Esophagus squamous epithelium (tissue), 5 donors: ENCODE measurements around the gene CLIC6. TPM values are rescaled to one million over a fixed set of nuclear protein-coding genes. Genes with fewer than 3 reads are reported as not detected.
"Not testable (repeated sequence)": the region's sequence is repeated elsewhere in the genome, so short reads cannot be mapped to it uniquely, and the experiment has no call there.

ENCODE experiments used
- DNase-seq: peaks from one replicate; lab custom pipeline; 2025; lab: John Stamatoyannopoulos, UW
- H3K27ac ChIP-seq, 4 donors: fragments of 200-600 bp; sonication (generic); one replicate each; pipeline ENCODE4 v1.5.1; 2016 to 2019; ENCODE audit warnings: mild to moderate bottlenecking in 1 of 4
- H3K27me3 ChIP-seq, 4 donors: fragments of 200-600 bp; sonication (generic); 1 replicate in 3 of 4; 2 replicates in 1 of 4; pipeline versions ENCODE4 v1.5.1 to v1.6.0; 2017 to 2021; ENCODE audit warnings: antibody characterized with exemption in 1 of 4
- H3K36me3 ChIP-seq, 3 donors: fragments of 200-600 bp; sonication (generic); one replicate each; pipeline ENCODE4 v1.5.1; 2016 to 2019
- H3K4me1 ChIP-seq, 3 donors: fragments of 200-600 bp; sonication (generic); one replicate each; pipeline ENCODE4 v1.5.1; 2017 to 2019
- H3K4me3 ChIP-seq, 4 donors: fragments of 200-600 bp; sonication (generic); 1 replicate in 3 of 4; 2 replicates in 1 of 4; pipeline ENCODE4 v1.5.1; 2016 to 2019; ENCODE audit warnings: mild to moderate bottlenecking in 2 of 4, moderate library complexity in 1 of 4
- H3K9me3 ChIP-seq, 3 donors: fragments of 200-600 bp; sonication (generic); one replicate each; pipeline ENCODE4 v1.5.1; 2016 to 2019
- POLR2A ChIP-seq, 4 donors: fragments of 450-650 bp; IDR thresholded peaks; one replicate each; pipeline ENCODE4 v1.6.1; 2017; ENCODE audit warnings: antibody characterized with exemption in 4 of 4, mild to moderate bottlenecking in 4 of 4, moderate library complexity in 3 of 4
- WGBS, 2 donors: methylation state at CpG; one replicate each; pipeline ENCODE4 v1.1.5; 2018; 5-methylcytosine and 5-hydroxymethylcytosine counted together
- intact Hi-C: fragments of 100-400 bp; cut with DNase I; formaldehyde crosslinking; loops from one replicate; pipeline ENCODE4 v1.15.0; 2022
- total RNA-seq, 4 donors: library from RNA; depleted of rRNA; stranded (reverse); fragments of >200 nt; gene quantifications; one replicate each; pipeline ENCODE4 v1.1.0, GENCODE V29; 2016
- TF ChIP-seq, protein P1 (sequence below), 6 experiments: fragments of 450-650 bp in 4 of 6; fragments of 200-600 bp in 2 of 6; sonication (generic) in 2 of 6; IDR thresholded peaks; one replicate each; pipeline ENCODE4 v1.5.1; 2016 to 2019; ENCODE audit warnings: antibody characterized with exemption in 6 of 6, mild to moderate bottlenecking in 4 of 6, moderate library complexity in 4 of 6
- donor health status: DM: yes; HTN: yes; CAD: no.

Gene CLIC6
- total RNA-seq, 4 donors from 2014 or later = 0.83 to 3.8 (median 2.0) TPM

DNA sequence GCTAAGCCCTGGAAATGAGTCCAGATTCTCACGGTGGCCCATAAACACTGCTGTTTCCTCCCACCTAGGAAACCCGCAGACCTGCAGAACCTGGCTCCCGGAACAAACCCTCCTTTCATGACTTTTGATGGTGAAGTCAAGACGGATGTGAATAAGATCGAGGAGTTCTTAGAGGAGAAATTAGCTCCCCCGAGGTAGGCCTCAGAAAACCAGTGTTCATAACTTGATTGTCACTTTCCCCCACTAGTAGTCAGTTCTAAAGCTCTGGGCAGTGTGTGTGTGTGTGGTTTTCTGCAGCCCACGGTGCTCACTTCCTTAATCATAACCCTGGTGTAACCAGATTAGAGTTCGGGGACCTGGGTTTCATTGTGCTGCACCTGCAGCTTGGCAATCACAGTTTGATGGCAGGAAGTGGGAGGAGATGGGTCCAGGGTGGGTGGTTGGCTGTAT is 39.1 kb downstream of the CLIC6 start:
- Histone ChIP-seq H3K4me3 (no peak overlapping the region), H3K36me3 (no peaks in the 10 kb centered on the region), H3K9me3 (no peaks in the 10 kb centered on the region), H3K4me1 (peaks cover 0 to 24% (median 4%) of the 10 kb centered on the region in 3 donors), H3K27me3 (peaks cover 0 to 22% (median 0%) of the 10 kb centered on the region in 4 donors), H3K27ac (no peak overlapping the region)
- intact Hi-C loops = no loop called here
- WGBS, 2 donors = 70 to 82% methylated on average over 7 to 8 of the region's 8 CpGs
- no peak for DNase-seq
- TF ChIP-seq, protein P1, sequence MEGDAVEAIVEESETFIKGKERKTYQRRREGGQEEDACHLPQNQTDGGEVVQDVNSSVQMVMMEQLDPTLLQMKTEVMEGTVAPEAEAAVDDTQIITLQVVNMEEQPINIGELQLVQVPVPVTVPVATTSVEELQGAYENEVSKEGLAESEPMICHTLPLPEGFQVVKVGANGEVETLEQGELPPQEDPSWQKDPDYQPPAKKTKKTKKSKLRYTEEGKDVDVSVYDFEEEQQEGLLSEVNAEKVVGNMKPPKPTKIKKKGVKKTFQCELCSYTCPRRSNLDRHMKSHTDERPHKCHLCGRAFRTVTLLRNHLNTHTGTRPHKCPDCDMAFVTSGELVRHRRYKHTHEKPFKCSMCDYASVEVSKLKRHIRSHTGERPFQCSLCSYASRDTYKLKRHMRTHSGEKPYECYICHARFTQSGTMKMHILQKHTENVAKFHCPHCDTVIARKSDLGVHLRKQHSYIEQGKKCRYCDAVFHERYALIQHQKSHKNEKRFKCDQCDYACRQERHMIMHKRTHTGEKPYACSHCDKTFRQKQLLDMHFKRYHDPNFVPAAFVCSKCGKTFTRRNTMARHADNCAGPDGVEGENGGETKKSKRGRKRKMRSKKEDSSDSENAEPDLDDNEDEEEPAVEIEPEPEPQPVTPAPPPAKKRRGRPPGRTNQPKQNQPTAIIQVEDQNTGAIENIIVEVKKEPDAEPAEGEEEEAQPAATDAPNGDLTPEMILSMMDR (IDR thresholded peaks at IDR 0.05) = no peak
- TF ChIP-seq POLR2A (IDR thresholded peaks at IDR 0.05) = no peak

DNA sequence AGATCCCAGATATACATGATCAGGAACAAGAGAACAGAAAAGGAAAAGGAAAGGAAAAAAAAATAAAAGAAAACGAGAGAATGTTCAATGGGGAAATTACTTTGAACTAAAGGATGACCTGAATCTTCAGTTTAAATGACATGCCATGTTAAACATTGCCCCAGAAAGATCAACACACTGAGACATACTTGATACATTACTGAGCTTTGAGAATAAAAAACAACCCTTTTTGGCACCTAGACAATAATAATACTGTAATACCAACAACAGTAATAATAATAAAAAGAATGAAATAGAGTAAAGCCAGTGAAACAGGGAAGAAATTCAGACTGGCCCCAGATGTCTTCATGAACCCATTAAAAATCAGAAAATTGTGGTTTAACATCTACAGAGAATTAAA is 44.8 kb downstream of the CLIC6 start:
- no peak for TF ChIP-seq POLR2A (IDR thresholded peaks at IDR 0.05)
- TF ChIP-seq, protein P1 (IDR thresholded peaks at IDR 0.05) = no peak
- Histone ChIP-seq H3K4me3 (no peak overlapping the region), H3K36me3 (no peaks in the 10 kb centered on the region), H3K9me3 (no peaks in the 10 kb centered on the region), H3K27ac (no peak overlapping the region), H3K4me1 (peaks cover 0 to 4% (median 0%) of the 10 kb centered on the region in 3 donors), H3K27me3 (peaks cover 0 to 26% (median 0%) of the 10 kb centered on the region in 4 donors)
- intact Hi-C loops = no loop called here
- DNase-seq = no peak
- 55 to 77% methylated on average over 1 of the region's 1 CpG for WGBS, 2 donors

DNA sequence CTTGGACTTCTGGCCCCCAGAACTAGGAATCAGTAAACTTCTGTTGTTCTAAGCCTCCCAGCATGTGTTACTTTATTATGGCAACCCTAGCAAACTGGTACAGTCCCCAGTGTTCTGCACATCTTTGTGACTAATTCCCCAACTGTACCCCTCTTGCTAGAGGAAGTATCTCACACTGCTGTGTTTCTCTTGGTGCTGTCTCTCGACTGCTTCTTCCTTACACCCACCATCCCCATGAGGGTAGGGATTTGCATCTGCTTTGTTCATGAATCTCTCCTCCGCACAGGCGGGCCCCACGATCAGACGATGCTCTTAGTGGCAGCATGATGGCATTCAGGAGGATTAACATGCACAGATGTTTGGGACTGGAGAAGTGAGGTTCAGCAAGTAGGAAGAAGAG is 46.7 kb downstream of the CLIC6 start:
- peaks cover 0 to 1% (median 0%) of the 10 kb centered on the region in 3 donors for H3K4me1 ChIP-seq
- no peak overlapping the region for H3K4me3 ChIP-seq
- peaks cover 0 to 23% (median 0%) of the 10 kb centered on the region in 4 donors for H3K27me3 ChIP-seq
- no peaks in the 10 kb centered on the region for H3K36me3 ChIP-seq
- H3K27ac ChIP-seq = no peak overlapping the region
- WGBS, 2 donors = 58 to 89% methylated on average over 1 to 5 of the region's 5 CpGs
- no peaks in the 10 kb centered on the region for H3K9me3 ChIP-seq
- intact Hi-C loops = no loop called here
- no peak for DNase-seq
- TF ChIP-seq POLR2A (IDR thresholded peaks at IDR 0.05) = no peak
- TF ChIP-seq, protein P1 (IDR thresholded peaks at IDR 0.05) = no peak

DNA sequence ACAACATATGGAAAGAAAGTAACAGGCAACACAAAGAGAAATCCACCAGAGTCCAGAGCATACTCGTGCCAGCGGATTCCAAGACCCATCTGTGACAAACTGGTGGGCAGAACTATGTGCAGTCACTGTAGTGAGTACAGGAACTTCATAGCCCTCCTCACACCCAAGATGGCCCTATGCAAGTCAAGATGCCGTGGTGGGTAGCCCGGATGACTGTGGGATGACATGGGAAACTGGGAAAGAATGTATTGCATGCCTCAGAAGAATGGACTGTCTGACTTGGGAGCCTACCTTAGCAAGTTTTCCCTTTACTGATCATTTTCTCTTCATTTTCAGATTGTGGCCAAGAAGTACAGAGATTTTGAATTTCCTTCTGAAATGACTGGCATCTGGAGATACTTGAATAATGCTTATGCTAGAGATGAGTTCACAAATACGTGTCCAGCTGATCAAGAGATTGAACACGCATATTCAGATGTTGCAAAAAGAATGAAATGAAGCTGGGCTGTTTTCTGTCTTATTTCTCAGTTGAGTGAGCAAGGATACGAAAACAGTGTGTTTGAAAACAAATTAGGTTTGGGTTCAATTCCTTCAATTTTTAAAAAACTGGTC is 47.3 kb downstream of the CLIC6 start:
- DNase-seq = no peak
- Histone ChIP-seq H3K36me3 (no peaks in the 10 kb centered on the region), H3K9me3 (no peaks in the 10 kb centered on the region), H3K4me1 (no peaks in the 10 kb centered on the region), H3K27ac (no peak overlapping the region), H3K27me3 (peaks cover 0 to 23% (median 0%) of the 10 kb centered on the region in 4 donors), H3K4me3 (no peak overlapping the region)
- intact Hi-C loops = no loop called here
- 88% methylated on average over 7 of the region's 7 CpGs for WGBS, 2 donors
- TF ChIP-seq, protein P1 (IDR thresholded peaks at IDR 0.05) = no peak
- TF ChIP-seq POLR2A (IDR thresholded peaks at IDR 0.05) = no peak

DNA sequence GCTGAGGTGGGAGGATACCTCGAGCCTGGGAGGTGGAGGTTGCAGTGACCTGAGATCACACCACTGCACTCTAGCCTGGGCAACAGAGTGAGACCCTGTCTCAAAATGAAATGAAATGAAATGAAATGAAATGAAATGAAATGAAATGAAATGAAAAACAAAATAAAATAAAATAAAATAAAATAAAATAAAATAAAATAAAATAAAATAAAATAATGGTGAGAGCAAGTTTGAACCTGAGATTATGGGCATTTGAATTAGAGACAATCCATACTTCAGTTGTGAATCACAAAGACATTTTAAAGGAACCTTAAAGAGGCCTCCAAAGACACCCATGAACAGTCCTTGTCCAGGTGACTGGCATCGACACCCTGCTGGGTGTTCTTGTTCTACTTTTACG is 49.7 kb downstream of the CLIC6 start:
- intact Hi-C loops = not testable (repeated sequence)
- WGBS, 2 donors = 88 to 93% methylated on average over 3 of the region's 3 CpGs

More for the DNA sequence above, 49.7 kb downstream of the CLIC6 start:
- not testable (repeated sequence) for H3K4me1 ChIP-seq, DNase-seq, H3K4me3 ChIP-seq, H3K36me3 ChIP-seq, H3K27ac ChIP-seq, H3K9me3 ChIP-seq
- H3K27me3 ChIP-seq = peaks cover 0 to 21% (median 0%) of the 10 kb centered on the region in 4 donors
